ENCODE measurements around the gene GLT8D1.
"Not testable (repeated sequence)": the region's sequence is repeated elsewhere in the genome, so short reads cannot be mapped to it uniquely, and the experiment has no call there.

GLT8D1 gene

DNA sequence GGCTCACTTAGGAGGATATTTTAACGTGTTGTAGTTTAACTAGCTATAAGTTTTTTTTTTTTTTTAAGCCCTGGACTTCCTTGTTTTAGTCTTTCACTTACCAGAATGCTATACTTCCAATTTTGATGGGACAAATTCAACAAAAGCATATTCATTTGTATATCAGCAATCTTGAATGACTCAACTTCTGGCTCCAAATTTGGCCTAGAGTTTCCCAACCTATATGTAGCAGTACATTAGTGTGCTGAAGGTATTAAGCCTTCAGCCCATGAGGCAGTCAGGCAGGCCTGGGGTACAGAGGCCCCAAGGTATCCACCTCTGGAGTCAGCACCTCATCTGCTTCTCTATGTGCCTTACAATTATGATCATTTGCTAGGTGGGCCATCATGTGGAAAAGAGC, 25.8 kb downstream of the GLT8D1 start:
- no peak for DNase-seq (ENCODE audit: low spot score)

DNA sequence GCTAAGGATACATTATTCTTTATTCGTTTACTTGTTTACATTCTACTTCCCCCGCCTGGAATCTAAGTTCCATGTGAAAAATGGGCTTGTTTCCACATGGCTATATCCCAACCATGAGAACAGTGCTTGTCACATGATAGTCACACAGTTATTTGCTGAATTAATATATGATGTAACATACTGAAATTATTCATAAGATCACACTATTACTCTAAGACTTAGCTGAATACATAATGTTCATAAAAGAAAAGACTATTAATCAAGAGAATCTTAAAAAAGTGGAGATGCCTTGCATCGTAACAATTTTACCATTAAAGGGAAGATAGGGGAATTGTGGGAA, 26.4 kb downstream of the GLT8D1 start:
- no peak for DNase-seq (ENCODE audit: low spot score)

DNA sequence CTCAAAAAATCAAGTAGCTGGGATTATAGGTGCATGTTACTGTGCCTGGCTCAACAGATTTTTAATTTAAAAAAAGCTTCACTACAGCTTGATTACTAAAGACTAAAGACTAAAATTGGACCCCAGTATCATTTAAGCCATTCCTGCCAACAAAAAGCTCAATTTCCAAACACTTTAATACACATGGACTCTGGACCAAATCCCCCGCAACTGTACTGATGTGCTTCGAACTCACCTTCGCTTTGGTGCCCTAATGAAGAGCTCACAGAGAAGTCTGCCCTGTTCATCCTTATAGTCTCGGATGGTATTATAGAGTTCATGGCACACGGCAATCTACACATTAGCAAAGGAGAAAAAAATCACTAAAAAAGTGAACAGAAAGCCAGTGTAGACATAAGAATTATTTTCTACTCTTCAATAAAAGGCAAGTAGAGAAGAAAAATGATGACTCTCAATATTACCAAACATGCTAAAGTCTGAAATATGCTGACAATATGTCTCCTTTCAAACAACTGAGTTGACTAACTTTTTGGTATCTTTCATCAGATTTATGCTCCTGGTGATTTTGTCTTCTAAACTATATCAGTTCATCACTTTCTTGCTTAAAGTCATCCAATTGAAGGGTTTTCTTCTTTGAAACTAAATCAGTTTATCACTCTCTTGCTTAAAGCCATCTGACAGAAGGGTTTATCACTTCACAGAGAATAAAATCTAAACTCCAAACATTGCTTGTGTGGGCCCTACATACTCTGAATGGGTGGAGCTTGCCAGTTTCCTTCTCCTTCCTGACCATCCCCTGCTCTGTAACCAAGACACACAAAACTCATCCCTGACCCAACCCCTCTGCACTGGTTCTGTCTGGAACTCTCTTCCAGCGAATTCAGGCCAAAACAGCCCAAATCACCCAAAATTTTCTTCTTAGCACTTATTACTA, 27.1 kb downstream of the GLT8D1 start:
- DNase-seq (ENCODE audit: low spot score), result no peak

DNA sequence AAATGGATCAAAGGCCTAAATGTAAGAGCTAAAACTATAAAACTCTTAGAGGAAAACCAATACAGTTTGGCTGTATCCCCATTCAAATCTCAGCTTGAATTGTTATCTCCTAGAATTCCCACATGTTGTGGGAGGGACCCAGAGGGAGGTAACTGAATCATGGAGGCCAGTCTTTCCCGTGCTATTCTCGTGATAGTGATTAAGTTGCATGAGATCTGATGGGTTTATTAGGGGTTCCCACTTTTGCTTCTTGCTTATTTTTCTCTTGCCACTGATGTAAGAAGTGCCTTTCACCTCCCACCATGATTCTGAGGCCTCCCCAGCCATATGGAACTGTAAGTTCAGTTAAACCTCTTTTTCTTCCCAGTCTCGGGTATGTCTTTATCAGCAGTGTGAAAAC, 29.4 kb downstream of the GLT8D1 start:
- DNase-seq (ENCODE audit: low spot score), result not testable (repeated sequence)

DNA sequence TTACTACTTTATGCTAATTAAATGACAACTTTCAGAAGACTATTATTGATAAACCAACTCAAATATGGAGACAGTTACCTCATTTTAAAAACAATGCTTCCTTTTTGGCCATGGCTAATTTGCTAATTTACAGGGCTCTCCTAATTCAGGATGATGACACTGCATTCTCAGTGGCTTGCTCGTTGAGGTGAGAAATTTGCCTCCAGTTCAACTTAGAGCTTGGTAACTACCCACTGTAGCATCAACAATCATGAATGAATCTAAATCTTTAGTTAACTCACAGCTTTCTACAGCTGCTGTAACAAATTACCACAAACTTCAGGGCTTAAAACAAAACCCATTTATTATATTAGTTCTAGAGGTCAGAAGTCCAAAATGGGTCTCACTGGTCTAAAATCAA, 33.9 kb downstream of the GLT8D1 start:
- DNase-seq (ENCODE audit: low spot score), result no peak

DNA sequence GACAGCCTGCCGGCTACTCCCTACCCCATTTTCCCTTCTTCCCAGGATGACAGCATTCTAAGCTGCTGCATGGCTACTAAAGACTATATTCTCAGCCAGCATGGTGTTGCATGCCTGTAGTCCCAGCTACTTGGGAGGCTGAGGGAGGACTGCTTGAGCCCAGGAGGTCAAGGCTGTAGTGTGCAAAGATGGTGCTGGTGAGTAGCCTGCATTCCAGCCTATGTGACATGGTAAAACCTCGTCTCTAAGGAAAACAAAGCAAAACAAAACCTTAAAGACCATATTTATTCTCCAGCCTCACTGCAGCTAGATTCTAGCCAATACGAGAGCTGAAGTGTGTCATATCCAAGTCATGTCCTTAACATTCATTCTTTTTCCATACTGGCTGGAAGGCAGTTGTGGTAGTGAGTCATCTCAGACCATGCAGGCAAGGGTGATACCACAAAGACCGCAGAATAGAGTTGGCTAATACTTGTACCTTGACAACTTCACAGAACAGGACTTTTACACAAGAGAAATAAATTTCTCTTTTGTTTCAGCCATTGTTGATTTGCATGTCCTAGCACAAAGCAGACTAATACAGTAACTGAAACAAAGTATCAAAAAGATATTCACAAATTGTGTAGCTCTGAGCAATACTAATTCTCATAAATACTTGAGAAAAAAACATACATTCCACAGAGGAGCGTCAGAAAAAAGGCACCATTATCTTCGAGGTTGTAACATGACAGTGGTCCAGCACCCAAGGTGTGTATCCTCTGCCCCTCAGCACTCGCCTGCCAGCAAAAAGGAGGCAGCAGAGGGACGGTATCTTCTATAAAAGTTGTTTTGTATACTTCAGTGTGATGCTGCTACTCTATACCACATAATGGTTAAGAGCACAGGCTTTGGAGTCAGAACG, 34.7 kb downstream of the GLT8D1 start:
- no peak for DNase-seq (ENCODE audit: low spot score)

DNA sequence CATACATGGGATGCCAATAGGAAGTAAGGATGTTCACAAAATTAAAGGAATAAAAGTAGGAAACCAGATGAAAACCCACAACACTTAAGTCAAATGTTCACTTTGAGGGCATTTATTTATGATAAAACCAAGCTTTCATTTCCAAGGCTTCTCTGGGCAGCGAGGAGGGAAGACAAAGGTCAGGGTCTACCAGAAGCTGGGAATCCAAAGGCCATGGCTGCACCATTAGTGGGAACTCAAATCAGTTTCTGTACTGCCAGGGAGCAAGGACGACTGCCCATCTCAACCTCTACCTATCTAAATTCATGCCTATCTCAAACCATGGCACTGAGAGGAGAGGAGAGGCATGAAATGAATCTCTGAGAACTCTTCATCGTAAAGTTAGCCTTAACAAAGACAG, 42.5 kb downstream of the GLT8D1 start:
- DNase-seq (ENCODE audit: low spot score), result no peak

DNA sequence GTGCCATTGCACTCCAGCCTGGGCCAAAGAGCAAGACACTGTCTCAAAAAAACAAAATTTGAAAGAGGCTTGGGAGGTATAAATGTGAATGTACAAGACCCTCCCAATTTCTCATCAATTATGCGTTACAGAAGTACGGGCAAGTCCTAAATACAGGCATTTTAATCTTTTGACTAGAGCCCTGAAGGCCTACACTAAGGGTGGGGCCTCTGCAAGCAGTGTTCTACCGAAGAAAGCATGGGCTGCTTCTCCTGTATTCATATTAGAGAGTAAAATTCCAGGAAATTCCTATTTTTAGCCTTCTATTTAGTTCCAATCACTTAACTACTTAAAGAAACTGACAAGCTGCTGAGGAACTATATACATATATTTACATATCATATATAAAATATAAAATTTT, 45.5 kb downstream of the GLT8D1 start:
- no peak for DNase-seq (ENCODE audit: low spot score)

DNA sequence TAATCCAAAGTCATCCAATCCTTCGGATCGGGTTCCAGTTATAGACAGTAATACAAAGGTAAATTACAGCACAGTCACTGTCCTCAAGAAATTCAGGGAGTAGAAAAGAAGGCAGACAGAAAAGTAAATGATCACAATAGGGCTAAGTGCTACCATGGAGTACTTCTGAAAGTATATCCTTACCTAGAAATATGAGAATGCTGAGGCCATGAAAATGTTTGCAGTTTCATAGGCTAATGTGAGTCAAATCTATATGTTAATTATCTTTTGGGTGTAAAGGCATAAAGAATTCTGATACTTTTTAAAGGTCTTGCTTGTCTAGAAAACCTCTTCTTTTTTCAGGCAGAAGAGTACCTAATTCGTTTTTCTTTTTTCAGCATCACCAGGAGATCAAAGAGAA, 49.7 kb downstream of the GLT8D1 start:
- DNase-seq (ENCODE audit: low spot score), result no peak

DNA sequence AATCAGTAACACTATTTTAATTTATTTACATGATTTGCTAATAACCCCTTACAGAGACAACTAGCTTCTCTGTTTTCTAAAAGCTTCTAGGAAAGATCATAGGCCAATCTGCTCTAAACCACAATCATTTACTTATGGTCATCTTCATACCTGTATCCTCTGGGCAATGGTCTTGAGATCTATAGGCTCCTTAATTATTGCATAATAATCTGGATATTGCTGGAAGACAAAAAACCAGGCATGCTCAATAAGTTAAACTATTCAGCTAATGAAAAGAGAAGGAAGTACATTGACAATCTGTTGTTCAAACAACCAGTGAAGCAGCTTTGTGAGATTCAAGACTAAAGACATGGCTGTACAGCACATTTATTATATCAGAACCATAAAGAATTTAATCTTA, 54.0 kb downstream of the GLT8D1 start:
- no peak for DNase-seq (ENCODE audit: low spot score)

DNA sequence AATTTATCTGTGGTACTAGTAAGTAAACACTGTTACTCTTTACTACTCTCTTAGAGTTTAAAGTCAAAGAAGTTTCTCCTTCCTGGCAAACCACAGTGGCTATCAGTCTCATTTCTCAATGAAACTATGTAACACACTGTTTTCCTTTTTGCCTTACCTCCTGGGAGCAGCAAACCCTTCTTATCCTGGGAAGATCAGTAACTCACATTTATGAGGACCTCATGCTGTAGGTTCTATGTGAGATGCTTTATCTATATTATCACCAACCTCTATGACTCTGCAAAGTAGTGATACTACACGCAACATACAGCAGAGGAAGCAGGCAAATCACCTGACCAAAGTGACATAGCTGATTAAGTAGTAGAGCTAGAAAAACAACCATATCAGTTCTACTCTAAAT, 55.2 kb downstream of the GLT8D1 start:
- no peak for DNase-seq (ENCODE audit: low spot score)

DNA sequence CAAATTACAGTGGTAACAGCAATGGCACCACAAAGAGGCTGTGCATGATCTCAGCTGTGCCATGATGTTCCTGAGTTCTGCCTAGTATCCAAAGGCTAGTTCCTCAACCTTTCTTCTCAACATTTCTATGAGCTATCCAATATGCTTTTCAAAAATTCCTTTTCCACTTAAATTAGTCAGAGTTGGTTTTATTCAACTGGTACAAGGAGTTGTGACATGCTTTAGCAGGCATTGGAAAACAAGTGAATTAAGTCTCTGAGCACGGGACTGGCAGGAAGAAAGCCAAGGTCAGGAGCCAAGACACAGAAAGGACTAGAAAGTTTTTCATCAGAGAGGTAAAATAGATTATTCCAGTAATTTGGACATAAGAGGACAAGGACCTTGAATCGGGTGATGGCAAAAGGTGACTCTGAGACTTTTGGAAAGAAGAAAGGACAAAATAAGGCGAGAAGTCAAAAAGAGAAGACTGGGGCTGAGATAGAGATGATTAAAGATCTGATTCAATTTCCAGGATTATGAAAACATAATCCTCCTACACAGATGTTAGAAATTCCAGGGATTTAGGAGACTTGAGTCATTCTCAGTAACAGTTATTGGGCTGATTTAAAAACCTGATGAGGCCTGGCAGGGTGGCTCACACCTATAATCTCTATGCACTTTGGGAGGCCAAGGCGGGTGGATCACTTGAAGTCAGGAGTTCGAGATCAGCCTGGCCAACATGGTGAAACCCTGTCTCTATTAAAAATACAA, 56.0 kb downstream of the GLT8D1 start:
- no peak for DNase-seq (ENCODE audit: low spot score)

DNA sequence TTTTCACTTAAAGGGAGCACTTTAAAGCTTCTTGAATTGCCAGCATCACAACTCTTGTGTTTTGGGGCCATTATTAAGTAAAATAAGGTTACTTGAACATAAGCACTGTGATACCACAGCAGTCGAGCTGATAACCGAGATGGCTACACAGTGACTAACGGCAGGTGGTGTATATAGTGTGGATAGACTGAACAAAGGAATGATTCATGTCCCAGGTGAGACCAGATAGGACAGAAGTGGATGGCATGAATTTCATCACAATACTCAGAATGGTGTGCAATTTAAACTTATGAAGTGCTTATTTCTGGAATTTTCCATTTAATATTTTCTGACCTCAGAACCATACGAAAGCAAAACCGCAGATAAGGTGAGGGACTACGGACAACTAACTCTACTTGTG, 60.0 kb downstream of the GLT8D1 start:
- no peak for DNase-seq (ENCODE audit: low spot score)

Data from putamen (tissue), 1 donor.